Glutamatergic neuron (in vitro differentiated cells): ENCODE results near the gene ATP9B. TPM values are rescaled to one million over a fixed set of nuclear protein-coding genes. Genes with fewer than 3 reads are reported as not detected.

Experiments
- DNase-seq: peaks from one replicate; pipeline ENCODE4 v3.0.0; 2022
- H3K27ac Mint-ChIP-seq: one replicate; pipeline ENCODE4 v1.8.0; 2020; ENCODE audit warnings: mild to moderate bottlenecking, mixed read lengths, inconsistent platforms; ENCODE audit not compliant: unreplicated experiment
- H3K27me3 Mint-ChIP-seq: one replicate; pipeline ENCODE4 v1.8.0; 2020; ENCODE audit warnings: mild to moderate bottlenecking, moderate library complexity, mixed read lengths, inconsistent platforms; ENCODE audit not compliant: unreplicated experiment
- H3K36me3 Mint-ChIP-seq: one replicate; pipeline ENCODE4 v1.8.0; 2020; ENCODE audit warnings: mild to moderate bottlenecking, mixed read lengths, inconsistent platforms; ENCODE audit not compliant: unreplicated experiment
- H3K4me1 Mint-ChIP-seq: one replicate; pipeline ENCODE4 v1.8.0; 2020; ENCODE audit warnings: mild to moderate bottlenecking, low read depth, mixed read lengths, inconsistent platforms; ENCODE audit not compliant: unreplicated experiment
- H3K4me3 Mint-ChIP-seq: one replicate; pipeline ENCODE4 v1.8.0; 2020; ENCODE audit warnings: mild to moderate bottlenecking, mixed read lengths, inconsistent platforms; ENCODE audit not compliant: unreplicated experiment
- H3K9me3 Mint-ChIP-seq: one replicate; pipeline ENCODE4 v1.8.0; 2020; ENCODE audit warnings: mild to moderate bottlenecking, moderate library complexity, mixed read lengths, inconsistent platforms; ENCODE audit not compliant: unreplicated experiment
- total RNA-seq: library from RNA; stranded (reverse); fragmentation: NEBNext Ultra II Directional; extraction: Animal tissue kit (Norgen Biotek cat#: 25700); gene quantifications from one replicate; pipeline ENCODE4 v1.2.1, GENCODE V29; 2021; ENCODE audit not compliant: unreplicated experiment
- TF ChIP-seq, protein P1 (sequence below): fragments of 200-600 bp; sonication (generic); IDR thresholded peaks from one replicate; pipeline ENCODE4 v1.5.0; 2021; ENCODE audit not compliant: partially characterized antibody, unreplicated experiment

The ATP9B gene
- total RNA-seq, 1 donor from 2014 or later: 62.6 TPM

DNA sequence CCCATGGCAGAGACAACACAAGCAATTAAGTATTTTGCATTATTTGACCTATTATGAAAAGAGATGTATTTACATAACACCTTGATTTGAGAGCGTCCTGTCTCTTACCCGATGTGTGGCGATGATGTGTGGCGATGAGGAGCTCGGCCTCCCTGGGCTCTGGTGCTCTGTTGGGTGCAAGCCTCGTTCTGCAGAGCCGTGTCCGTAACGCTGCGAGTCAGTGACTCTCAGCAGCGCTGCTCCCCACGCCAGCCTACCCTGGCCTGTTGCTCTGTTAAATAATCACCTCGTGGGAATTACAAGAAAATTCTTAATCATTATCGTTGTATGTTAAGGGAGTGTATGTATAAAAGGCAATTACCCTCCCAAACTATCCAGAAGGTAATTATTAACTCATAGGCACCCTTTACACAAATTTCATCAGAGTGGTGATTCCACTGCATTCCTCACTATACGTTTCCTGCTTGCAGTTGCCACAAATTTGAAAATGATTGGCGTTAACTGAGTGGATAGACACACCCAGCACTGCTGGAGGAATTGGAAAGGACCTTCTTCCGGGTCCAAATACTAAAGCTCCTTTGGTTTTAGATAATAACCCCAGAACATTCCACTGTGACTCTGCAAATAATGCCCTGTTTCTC, 274.5 kb downstream of the ATP9B start:
- H3K4me3 Mint-ChIP-seq: no peak overlapping the region
- peaks cover 3% of the 10 kb centered on the region for H3K9me3 Mint-ChIP-seq
- TF ChIP-seq, protein P1, sequence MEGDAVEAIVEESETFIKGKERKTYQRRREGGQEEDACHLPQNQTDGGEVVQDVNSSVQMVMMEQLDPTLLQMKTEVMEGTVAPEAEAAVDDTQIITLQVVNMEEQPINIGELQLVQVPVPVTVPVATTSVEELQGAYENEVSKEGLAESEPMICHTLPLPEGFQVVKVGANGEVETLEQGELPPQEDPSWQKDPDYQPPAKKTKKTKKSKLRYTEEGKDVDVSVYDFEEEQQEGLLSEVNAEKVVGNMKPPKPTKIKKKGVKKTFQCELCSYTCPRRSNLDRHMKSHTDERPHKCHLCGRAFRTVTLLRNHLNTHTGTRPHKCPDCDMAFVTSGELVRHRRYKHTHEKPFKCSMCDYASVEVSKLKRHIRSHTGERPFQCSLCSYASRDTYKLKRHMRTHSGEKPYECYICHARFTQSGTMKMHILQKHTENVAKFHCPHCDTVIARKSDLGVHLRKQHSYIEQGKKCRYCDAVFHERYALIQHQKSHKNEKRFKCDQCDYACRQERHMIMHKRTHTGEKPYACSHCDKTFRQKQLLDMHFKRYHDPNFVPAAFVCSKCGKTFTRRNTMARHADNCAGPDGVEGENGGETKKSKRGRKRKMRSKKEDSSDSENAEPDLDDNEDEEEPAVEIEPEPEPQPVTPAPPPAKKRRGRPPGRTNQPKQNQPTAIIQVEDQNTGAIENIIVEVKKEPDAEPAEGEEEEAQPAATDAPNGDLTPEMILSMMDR: no peak
- H3K27ac Mint-ChIP-seq: no peak overlapping the region
- DNase-seq: no peak
- no peaks in the 10 kb centered on the region for H3K27me3 Mint-ChIP-seq
- H3K36me3 Mint-ChIP-seq: peaks cover 15% of the 10 kb centered on the region
- no peaks in the 10 kb centered on the region for H3K4me1 Mint-ChIP-seq

DNA sequence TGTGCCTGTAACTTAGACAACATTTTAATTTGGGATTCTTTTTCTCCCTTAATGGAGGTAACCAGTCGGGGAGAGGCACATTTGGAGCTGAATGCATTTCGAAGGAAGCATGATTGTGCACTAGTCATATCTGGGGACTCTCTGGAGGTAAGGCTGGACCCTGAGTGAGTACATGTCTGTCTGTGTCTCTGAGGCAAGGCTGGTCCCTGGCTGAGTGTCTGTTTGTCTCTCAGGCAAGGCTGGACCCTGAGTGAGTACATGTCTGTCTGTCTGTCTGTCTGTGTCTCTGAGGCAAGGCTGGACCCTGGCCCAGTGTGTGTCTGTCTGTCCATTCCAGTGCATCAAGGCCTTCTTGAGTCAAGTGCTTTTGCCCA, 275.0 kb downstream of the ATP9B start:
- H3K9me3 Mint-ChIP-seq: peaks cover 3% of the 10 kb centered on the region
- H3K27ac Mint-ChIP-seq: no peak overlapping the region
- no peak overlapping the region for H3K4me3 Mint-ChIP-seq
- TF ChIP-seq, protein P1: no peak
- DNase-seq: no peak
- H3K27me3 Mint-ChIP-seq: no peaks in the 10 kb centered on the region
- H3K4me1 Mint-ChIP-seq: no peaks in the 10 kb centered on the region
- H3K36me3 Mint-ChIP-seq: peaks cover 10% of the 10 kb centered on the region

DNA sequence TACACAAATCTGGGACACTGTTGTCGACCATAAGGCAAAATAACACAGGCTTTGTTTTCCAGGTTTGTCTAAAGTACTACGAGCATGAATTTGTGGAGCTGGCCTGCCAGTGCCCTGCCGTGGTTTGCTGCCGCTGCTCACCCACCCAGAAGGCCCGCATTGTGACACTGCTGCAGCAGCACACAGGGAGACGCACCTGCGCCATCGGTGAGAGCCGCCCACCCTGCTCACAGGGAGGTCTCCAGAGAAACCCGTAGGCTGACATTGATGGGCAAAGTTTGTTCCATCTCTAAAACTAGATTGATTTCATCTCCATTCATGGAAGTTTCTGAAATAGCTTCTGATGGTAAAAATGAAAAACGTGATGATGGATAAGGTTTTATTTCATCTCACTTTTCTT, 276.2 kb downstream of the ATP9B start:
- H3K27me3 Mint-ChIP-seq: no peaks in the 10 kb centered on the region
- H3K9me3 Mint-ChIP-seq: peaks cover 3% of the 10 kb centered on the region
- DNase-seq: no peak
- TF ChIP-seq, protein P1: no peak
- H3K4me1 Mint-ChIP-seq: no peaks in the 10 kb centered on the region
- H3K27ac Mint-ChIP-seq: no peak overlapping the region
- peaks cover 6% of the 10 kb centered on the region for H3K36me3 Mint-ChIP-seq
- no peak overlapping the region for H3K4me3 Mint-ChIP-seq

DNA sequence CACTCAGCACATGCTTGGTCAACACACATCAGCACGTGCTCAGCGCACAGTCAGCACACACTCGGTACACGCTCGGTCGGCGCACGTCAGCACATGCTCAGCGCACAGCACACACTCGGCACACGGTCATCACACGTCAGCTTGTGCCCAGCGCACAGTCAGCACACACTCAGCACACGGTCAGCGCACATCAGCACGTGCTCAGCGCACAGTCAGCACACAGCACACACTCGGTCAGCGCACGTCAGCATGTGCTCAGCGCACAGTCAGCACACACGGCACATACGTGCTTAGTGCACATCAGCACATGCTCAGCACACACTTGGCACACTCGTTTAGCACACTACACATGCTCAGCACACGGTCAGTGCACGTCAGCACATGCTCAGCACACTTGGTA, 276.8 kb downstream of the ATP9B start:
- H3K4me3 Mint-ChIP-seq: no peak overlapping the region
- H3K36me3 Mint-ChIP-seq: peaks cover 6% of the 10 kb centered on the region
- TF ChIP-seq, protein P1: no peak
- no peaks in the 10 kb centered on the region for H3K27me3 Mint-ChIP-seq
- no peaks in the 10 kb centered on the region for H3K4me1 Mint-ChIP-seq
- no peak for DNase-seq
- no peak overlapping the region for H3K27ac Mint-ChIP-seq
- H3K9me3 Mint-ChIP-seq: peaks cover 3% of the 10 kb centered on the region

DNA sequence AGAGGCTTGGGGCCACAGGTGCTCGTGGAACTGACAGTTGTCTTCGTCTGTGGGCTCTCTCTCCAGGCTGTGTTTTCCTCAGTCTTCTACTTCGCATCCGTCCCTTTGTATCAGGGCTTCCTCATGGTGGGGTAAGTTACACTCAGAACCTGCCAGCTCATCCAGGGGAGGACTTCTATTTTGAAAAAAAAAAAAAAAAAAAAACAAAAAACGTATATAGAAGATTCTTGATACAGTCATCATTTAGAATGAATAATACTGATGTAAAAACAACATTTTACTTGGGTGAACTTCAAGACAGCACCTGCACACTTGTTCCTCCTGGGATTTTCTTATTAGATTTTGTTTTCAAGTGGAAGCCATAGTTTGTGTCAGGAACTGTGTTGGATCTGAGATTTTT, 278.9 kb downstream of the ATP9B start:
- Mint-ChIP-seq H3K4me3 (no peak overlapping the region), H3K36me3 (peaks cover 10% of the 10 kb centered on the region), H3K4me1 (peaks cover 1% of the 10 kb centered on the region), H3K9me3 (peaks cover 3% of the 10 kb centered on the region), H3K27me3 (peaks cover 2% of the 10 kb centered on the region), H3K27ac (no peak overlapping the region)
- TF ChIP-seq, protein P1: no peak
- DNase-seq: no peak
